ENCODE data around the gene RHBDD2.
A peak's percentile ranks its signal among the peaks of the same experiment; 100 is the strongest.

RHBDD2 gene

GRCh38 chr7:75916259-75916658 is 37.4 kb downstream of the RHBDD2 start:
- no peak for DNase-seq

GRCh38 chr7:75916685-75917634 is 38.1 kb downstream of the RHBDD2 start:
- DNase-seq, result no peak

GRCh38 chr7:75920431-75921161 is 41.8 kb downstream of the RHBDD2 start:
- DNase-seq, result no peak

- DNase-seq, result no peak
Observed at GRCh38 chr7:75921479-75921878, 42.6 kb downstream of the RHBDD2 start.

- DNase-seq, result no peak
Observed at GRCh38 chr7:75922966-75923603, 44.3 kb downstream of the RHBDD2 start.

- DNase-seq, result no peak
Observed at GRCh38 chr7:75924256-75924655, 45.4 kb downstream of the RHBDD2 start.

GRCh38 chr7:75924889-75925288 is 46.1 kb downstream of the RHBDD2 start:
- no peak for DNase-seq

- DNase-seq, result no peak
Observed at GRCh38 chr7:75925717-75926435, 47.0 kb downstream of the RHBDD2 start.

GRCh38 chr7:75928568-75928914 is 49.7 kb downstream of the RHBDD2 start:
- no peak for DNase-seq

- DNase-seq, result no peak
Observed at GRCh38 chr7:75931680-75932079, 52.8 kb downstream of the RHBDD2 start.

GRCh38 chr7:75937958-75938786 is 59.3 kb downstream of the RHBDD2 start:
- DNase-seq, result peak in 52 of 56 donors; percentile 6 to 90 (median 58)
